Measurements from ENCODE around the gene TGM2. TPM values are rescaled to one million over a fixed set of nuclear protein-coding genes. Genes with fewer than 3 reads are reported as not detected.
A peak's percentile ranks its signal among the peaks of the same experiment; 100 is the strongest.

Gene TGM2
- total and polyA plus RNA-seq, 5 experiments from 2014 or later = not detected

- no peak overlapping the region for H3K27ac Mint-ChIP-seq
- no peaks in the 10 kb centered on the region for H3K36me3 Mint-ChIP-seq
- POLR2A ChIA-PET = no interaction called here
- peaks cover 5 to 39% (median 13%) of the 10 kb centered on the region in 5 donors for H3K27me3 Mint-ChIP-seq
- no peak for ATAC-seq
- no peak for DNase-seq
- H3K4me1 Mint-ChIP-seq = peaks cover 12 to 21% (median 14%) of the 10 kb centered on the region in 4 donors
- H3K9me3 Mint-ChIP-seq = no peaks in the 10 kb centered on the region
- H3K4me3 Mint-ChIP-seq = no peak overlapping the region
Measured at GRCh38 chr20:38150335-38151170, 14.5 kb downstream of the TGM2 start.

DNA sequence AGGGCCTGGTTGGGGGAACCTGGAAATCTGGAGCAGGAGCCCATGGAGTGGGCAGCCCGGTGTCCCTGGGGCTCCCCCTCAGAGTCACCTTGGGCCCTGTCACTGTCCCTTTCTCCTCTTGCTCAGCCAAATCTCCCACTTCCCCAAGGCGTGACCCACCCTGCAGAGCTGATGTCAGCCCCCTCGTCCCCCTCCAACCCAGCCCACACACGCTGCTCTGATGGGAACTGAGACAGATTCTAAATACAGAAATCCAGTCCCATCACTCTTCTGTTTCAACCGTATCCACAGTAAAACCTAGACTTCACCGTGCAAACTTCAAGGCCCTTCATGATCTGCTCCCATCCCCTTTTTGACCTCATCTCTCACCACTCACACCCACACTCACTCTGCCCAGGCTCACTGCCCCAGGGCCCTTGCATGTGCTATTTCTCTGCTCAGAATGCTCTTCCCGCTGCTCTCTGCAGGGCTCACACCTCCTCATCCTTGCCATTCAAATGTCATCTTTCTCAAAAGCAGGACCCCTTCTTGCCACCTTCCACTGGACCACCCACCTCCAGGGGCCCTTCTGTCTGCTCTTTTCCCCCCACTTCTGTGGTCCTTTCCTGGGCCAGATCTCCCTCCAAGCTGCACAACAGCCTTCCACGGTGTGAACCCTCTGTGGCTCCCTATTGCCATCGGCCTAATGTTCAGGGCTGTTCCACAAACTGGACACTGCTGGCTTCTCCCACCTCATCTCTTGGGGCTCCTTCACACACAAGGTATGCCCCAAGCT is 16.6 kb downstream of the TGM2 start:
- H3K27ac Mint-ChIP-seq = no peak overlapping the region

GRCh38 chr20:38147751-38148150 is 17.3 kb downstream of the TGM2 start:
- POLR2A ChIA-PET = no interaction called here
- H3K36me3 Mint-ChIP-seq = no peaks in the 10 kb centered on the region

More for the DNA sequence above, 16.6 kb downstream of the TGM2 start:
- Mint-ChIP-seq H3K4me1 (peaks cover 12 to 21% (median 14%) of the 10 kb centered on the region in 4 donors), H3K9me3 (no peaks in the 10 kb centered on the region), H3K36me3 (no peaks in the 10 kb centered on the region), H3K27me3 (peaks cover 5 to 39% (median 15%) of the 10 kb centered on the region in 5 donors), H3K4me3 (no peak overlapping the region)
- ATAC-seq = no peak
- POLR2A ChIA-PET = no interaction called here
- DNase-seq = no peak

DNA sequence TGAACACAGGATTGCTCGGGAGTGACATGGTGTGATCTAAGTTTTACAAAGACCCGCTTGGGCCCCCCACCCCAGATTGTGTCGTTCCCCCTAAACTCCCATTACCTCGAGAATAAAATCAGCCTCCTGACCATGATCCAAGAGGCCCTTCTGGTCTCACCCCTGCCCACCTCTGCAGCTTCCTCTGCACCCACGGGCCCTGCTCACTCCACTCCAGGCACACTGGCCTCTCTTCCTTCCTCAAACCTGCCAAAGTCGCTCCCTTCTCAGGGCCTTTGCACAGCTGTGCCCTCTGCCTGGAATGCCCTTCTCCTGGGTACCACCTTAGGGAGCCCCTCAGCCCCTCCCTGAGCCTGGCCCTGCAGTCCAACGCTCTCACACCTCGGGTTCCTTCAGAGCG is 17.9 kb downstream of the TGM2 start:
- Mint-ChIP-seq H3K27me3 (peaks cover 5 to 39% (median 16%) of the 10 kb centered on the region in 5 donors), H3K27ac (no peak overlapping the region), H3K36me3 (no peaks in the 10 kb centered on the region), H3K9me3 (no peaks in the 10 kb centered on the region), H3K4me1 (peaks cover 4 to 9% (median 9%) of the 10 kb centered on the region in 4 donors), H3K4me3 (no peak overlapping the region)
- POLR2A ChIA-PET = no interaction called here
- no peak for ATAC-seq
- no peak for DNase-seq

More at GRCh38 chr20:38147751-38148150, 17.3 kb downstream of the TGM2 start:
- DNase-seq (no peak), ATAC-seq (no peak)
- Mint-ChIP-seq H3K27me3 (peaks cover 5 to 39% (median 16%) of the 10 kb centered on the region in 5 donors), H3K4me1 (peaks cover 10 to 15% (median 14%) of the 10 kb centered on the region in 4 donors), H3K27ac (no peak overlapping the region), H3K9me3 (no peaks in the 10 kb centered on the region), H3K4me3 (no peak overlapping the region)

GRCh38 chr20:38146628-38147027 is 18.4 kb downstream of the TGM2 start:
- ATAC-seq (no peak), DNase-seq (no peak)
- Mint-ChIP-seq H3K27me3 (peaks cover 5 to 39% (median 16%) of the 10 kb centered on the region in 5 donors), H3K4me1 (peaks cover 2 to 7% (median 4%) of the 10 kb centered on the region in 4 donors), H3K4me3 (no peak overlapping the region), H3K27ac (no peak overlapping the region), H3K36me3 (no peaks in the 10 kb centered on the region), H3K9me3 (no peaks in the 10 kb centered on the region)
- POLR2A ChIA-PET = no interaction called here

DNA sequence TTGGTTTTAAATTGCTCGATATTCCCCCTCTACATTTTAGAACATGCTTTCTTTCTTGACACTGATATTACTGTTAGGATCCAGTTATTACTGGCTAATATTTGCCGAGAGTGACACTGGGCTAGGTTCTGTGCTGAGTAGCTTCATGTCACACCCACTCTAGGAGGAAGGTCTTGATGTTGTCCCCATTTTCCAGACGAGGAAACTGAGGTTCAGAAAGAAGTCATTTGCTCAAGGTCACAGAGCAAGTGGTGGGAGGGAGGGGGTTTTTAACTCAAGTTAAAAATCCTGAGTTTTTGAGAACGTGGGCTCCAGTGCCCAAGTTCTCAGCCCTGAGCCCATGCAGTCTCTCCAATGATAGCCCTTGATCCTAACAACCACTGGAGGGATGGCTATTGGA is 18.9 kb downstream of the TGM2 start:
- no peak for DNase-seq
- no peak overlapping the region for H3K4me3 Mint-ChIP-seq
- no peaks in the 10 kb centered on the region for H3K9me3 Mint-ChIP-seq
- ATAC-seq = no peak
- POLR2A ChIA-PET = no interaction called here
- H3K27me3 Mint-ChIP-seq = peaks cover 5 to 39% (median 14%) of the 10 kb centered on the region in 5 donors
- H3K27ac Mint-ChIP-seq = no peak overlapping the region
- H3K4me1 Mint-ChIP-seq = peaks cover 0 to 7% (median 0%) of the 10 kb centered on the region in 4 donors
- no peaks in the 10 kb centered on the region for H3K36me3 Mint-ChIP-seq

- no peaks in the 10 kb centered on the region for H3K36me3 Mint-ChIP-seq
- peaks cover 5 to 35% (median 14%) of the 10 kb centered on the region in 5 donors for H3K27me3 Mint-ChIP-seq
- peaks cover 0 to 7% (median 0%) of the 10 kb centered on the region in 4 donors for H3K4me1 Mint-ChIP-seq
- no peak overlapping the region for H3K4me3 Mint-ChIP-seq
- POLR2A ChIA-PET = no interaction called here
- H3K27ac Mint-ChIP-seq = no peak overlapping the region
- ATAC-seq (no peak), DNase-seq (no peak)
- H3K9me3 Mint-ChIP-seq = no peaks in the 10 kb centered on the region
Measured at GRCh38 chr20:38145729-38146075, 19.4 kb downstream of the TGM2 start.

DNA sequence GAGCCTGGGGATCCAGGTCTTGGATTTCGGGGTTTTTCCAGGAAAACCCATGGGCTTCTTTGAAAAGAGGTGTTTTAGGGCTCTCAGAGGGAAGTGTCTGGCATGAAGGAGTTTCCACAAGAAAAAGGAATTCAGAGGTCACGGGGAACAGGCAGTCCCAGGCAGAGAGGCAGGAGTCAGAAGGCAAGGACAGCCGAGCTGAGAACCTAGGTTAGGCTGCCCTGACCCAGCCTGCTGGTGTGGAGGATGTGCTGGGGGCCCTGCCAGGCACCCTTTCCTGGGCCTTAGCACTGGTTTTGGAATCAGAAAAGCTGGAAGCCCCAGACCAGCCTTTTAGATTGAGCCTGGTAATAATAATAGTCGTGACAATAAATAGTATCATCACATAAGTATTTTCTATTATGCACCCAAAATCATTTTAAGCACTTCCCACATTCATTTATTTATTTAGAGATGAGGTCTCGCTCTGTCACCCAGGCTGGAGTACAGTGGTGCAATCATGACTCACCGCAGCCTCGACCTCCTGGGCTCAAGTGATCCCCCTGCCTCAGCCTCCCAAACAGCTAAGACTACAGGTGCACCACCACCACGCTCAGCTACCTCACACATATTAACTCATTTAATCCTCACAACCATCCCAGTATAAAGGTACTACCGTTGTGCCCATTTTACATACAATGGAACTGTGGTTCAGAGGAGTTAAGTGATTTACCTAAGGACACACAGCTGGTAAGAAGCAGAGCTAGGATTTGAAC is 19.9 kb downstream of the TGM2 start:
- Mint-ChIP-seq H3K27ac (no peak overlapping the region), H3K4me1 (peaks cover 0 to 7% (median 0%) of the 10 kb centered on the region in 4 donors), H3K27me3 (peaks cover 5 to 32% (median 14%) of the 10 kb centered on the region in 5 donors), H3K9me3 (no peaks in the 10 kb centered on the region), H3K36me3 (no peaks in the 10 kb centered on the region), H3K4me3 (no peak overlapping the region)
- DNase-seq (no peak), ATAC-seq (no peak)
- POLR2A ChIA-PET = no interaction called here

GRCh38 chr20:38144598-38144973 is 20.5 kb downstream of the TGM2 start:
- no peaks in the 10 kb centered on the region for H3K36me3 Mint-ChIP-seq
- no peak overlapping the region for H3K27ac Mint-ChIP-seq
- H3K27me3 Mint-ChIP-seq = peaks cover 5 to 32% (median 14%) of the 10 kb centered on the region in 5 donors
- ATAC-seq (no peak), DNase-seq (no peak)
- peaks cover 0 to 7% (median 0%) of the 10 kb centered on the region in 4 donors for H3K4me1 Mint-ChIP-seq
- no peak overlapping the region for H3K4me3 Mint-ChIP-seq
- no peaks in the 10 kb centered on the region for H3K9me3 Mint-ChIP-seq
- POLR2A ChIA-PET = no interaction called here

DNA sequence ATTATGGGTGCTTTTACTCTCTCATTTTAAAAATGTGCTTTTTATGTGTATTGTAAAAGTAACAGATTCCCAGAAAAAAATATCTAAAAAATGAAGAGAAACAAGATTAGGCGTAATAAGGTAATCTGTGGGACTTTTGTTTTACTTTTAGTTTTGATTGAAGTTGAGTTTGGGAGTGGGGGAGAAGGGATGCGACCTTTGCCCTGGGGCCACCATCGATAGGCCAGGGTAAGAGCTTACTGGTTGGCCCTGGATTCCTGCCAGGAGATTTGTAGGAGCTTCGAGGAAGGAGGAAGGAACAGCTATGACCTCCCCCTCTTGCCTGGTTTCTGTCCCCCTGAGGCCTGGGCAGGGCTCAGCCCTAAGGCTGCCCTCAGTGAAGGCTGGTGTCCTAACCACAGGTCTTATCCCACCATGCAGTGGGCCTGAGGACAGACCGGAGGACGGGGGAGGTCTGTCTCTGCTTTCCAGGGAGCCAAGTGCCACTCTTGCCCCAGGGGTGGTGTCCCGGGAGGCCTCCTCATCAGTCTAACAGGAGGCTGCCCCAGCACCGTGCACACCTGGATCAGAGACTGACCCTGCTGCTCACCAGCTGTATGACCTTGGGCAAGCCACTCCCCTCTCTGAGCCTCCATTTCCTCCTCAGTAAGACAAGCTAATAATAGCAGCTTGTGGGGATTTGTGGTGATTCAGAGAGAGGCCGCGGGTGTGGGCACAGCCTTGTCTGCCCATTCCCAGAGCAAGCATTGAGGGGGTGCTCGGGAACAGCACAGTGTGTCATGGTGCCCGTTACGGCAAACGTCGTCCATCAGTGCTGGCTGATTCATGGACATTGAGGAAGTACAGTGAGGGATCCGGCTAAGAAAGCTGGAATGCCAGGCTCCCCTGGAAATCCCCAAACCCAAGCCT is 21.2 kb downstream of the TGM2 start:
- peaks cover 5 to 26% (median 10%) of the 10 kb centered on the region in 5 donors for H3K27me3 Mint-ChIP-seq
- peaks cover 0 to 6% (median 0%) of the 10 kb centered on the region in 4 donors for H3K4me1 Mint-ChIP-seq
- H3K4me3 Mint-ChIP-seq = no peak overlapping the region
- no peaks in the 10 kb centered on the region for H3K36me3 Mint-ChIP-seq
- no peak overlapping the region for H3K27ac Mint-ChIP-seq
- ATAC-seq = no peak
- no peaks in the 10 kb centered on the region for H3K9me3 Mint-ChIP-seq
- DNase-seq = no peak
- POLR2A ChIA-PET = no interaction called here

GRCh38 chr20:38143238-38143645 is 21.8 kb downstream of the TGM2 start:
- Mint-ChIP-seq H3K4me1 (no peaks in the 10 kb centered on the region), H3K27me3 (peaks cover 2 to 20% (median 3%) of the 10 kb centered on the region in 5 donors), H3K36me3 (no peaks in the 10 kb centered on the region), H3K4me3 (no peak overlapping the region), H3K27ac (no peak overlapping the region), H3K9me3 (no peaks in the 10 kb centered on the region)
- ATAC-seq = no peak
- POLR2A ChIA-PET = no interaction called here
- no peak for DNase-seq

DNA sequence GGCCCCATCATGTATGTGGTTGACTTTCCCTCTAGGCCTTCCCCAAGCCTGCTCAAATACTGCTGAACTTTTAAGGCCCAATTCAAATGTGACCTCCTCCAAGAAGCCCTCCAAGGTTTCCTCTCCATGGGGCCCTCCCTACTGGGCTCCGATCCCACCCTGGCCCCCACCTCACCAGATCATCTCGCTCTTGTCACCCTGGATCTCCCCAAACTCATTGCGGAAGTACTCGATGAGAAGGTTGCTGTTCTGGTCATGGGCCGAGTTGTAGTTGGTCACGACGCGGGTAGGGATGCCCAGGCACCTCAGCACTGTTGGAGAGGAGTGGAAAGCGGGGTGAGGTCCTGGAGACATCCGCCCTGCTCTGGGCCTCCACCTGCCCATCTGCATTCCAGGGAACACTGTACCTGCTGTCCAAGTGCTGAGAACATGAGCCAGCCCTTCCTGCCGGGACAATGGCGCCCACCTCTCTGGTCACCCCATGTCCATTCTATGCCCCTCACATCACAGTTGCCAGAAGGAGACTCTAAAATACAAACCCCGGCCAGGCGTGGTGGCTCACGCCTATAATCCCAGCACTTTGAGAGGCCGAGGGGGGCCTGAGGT is 23.1 kb downstream of the TGM2 start:
- ATAC-seq (no peak), DNase-seq (peak in 1 of 10 donors; percentile 53)
- Mint-ChIP-seq H3K36me3 (no peaks in the 10 kb centered on the region), H3K4me1 (no peaks in the 10 kb centered on the region), H3K27me3 (peaks cover 0 to 11% (median 2%) of the 10 kb centered on the region in 5 donors), H3K4me3 (no peak overlapping the region), H3K9me3 (no peaks in the 10 kb centered on the region), H3K27ac (no peak overlapping the region)
- POLR2A ChIA-PET = no interaction called here

Measured in naive thymus-derived CD8-positive, alpha-beta T cell (primary cell).